HepG2 (cell line): ENCODE data around the gene RBBP5.

Experiments
- EHMT2 ChIP-seq: fragments of 200-600 bp; sonication (generic); IDR thresholded peaks from 2 replicates; pipeline ENCODE4 v1.7.0; 2017; ENCODE audit warnings: antibody characterized with exemption, low read depth, low read length, borderline replicate concordance
- ETV5 ChIP-seq: IDR thresholded peaks from 2 replicates; pipeline ENCODE4 v1.6.1; 2018; ENCODE audit warnings: missing biosample characterization, missing genetic modification reagents, inconsistent platforms, borderline replicate concordance
- FOSL2 ChIP-seq: sonication (generic); formaldehyde crosslinking; IDR thresholded peaks from 2 replicates; pipeline ENCODE4 v1.4.0; 2020; ENCODE audit warnings: missing genetic modification reagents
- GABPA ChIP-seq, 2 experiments: IDR thresholded peaks; 2 replicates each; pipeline ENCODE4 v1.6.1; 2011 to 2016; ENCODE audit warnings: low read depth in 2 of 2, low read length in 1 of 2, missing biosample characterization in 1 of 2, missing genetic modification characterization in 1 of 2
- HMG20A ChIP-seq: IDR thresholded peaks from 2 replicates; pipeline ENCODE4 v1.6.1; 2016; ENCODE audit warnings: borderline replicate concordance
- MXI1 ChIP-seq: IDR thresholded peaks from 3 replicates; pipeline ENCODE4 v1.6.1; 2012; ENCODE audit warnings: low read depth, low read length, inconsistent platforms, borderline replicate concordance
- NFYB ChIP-seq: sonication (generic); formaldehyde crosslinking; IDR thresholded peaks from 2 replicates; pipeline ENCODE4 v1.4.0; 2020; ENCODE audit warnings: missing genetic modification reagents
- ZNF263 ChIP-seq: sonication (generic); formaldehyde crosslinking; IDR thresholded peaks from 2 replicates; pipeline ENCODE4 v1.4.0; 2020; ENCODE audit warnings: missing genetic modification reagents
- ZNF615 ChIP-seq: sonication (generic); formaldehyde crosslinking; IDR thresholded peaks from 2 replicates; pipeline ENCODE4 v1.5.0; 2020; ENCODE audit warnings: mild to moderate bottlenecking, missing genetic modification reagents, borderline replicate concordance
- ZNF780A ChIP-seq: sonication (generic); formaldehyde crosslinking; IDR thresholded peaks from 2 replicates; pipeline ENCODE4 v1.8.0; 2022; ENCODE audit warnings: mild to moderate bottlenecking, missing genetic modification reagents, moderate library complexity
- TF ChIP-seq, protein P1 (sequence below): sonication (generic); formaldehyde crosslinking; IDR thresholded peaks from 2 replicates; pipeline ENCODE4 v1.5.0; 2020; ENCODE audit warnings: mild to moderate bottlenecking, missing genetic modification reagents, moderate library complexity

DNA sequence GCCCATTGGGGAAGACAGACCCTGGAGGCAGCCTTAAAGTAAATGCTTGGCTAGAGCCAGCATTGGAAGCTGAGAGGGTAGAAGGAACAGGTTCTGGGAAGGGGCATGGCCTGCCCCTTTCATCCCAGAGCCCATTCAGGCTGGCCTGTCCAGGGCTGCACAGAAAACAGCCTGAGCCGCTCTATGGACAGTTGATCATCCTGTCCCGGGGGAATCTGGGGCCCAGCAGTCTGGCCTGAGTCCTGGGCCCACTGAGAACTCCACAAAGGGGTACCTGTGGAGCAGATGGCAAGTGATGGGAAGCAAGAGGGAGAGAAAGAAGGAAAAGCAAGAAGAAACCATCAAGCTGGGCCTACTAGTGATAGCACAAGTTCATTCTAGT, 50.8 kb downstream of the RBBP5 start:
- TF ChIP-seq ZNF780A (CRISPR knock-in tag) (no peak), FOSL2 (CRISPR knock-in tag) (no peak), NFYB (CRISPR knock-in tag) (no peak), ZNF615 (CRISPR knock-in tag) (no peak), EHMT2 (no peak), HMG20A (no peak), GABPA (IDR thresholded peaks at IDR 0.05; ENCODE audit: low read depth, low read length) (no peak), GABPA (CRISPR knock-in tag; IDR thresholded peaks at IDR 0.05; ENCODE audit: low read depth) (no peak), MXI1 (no peak), ETV5 (no peak), ZNF263 (CRISPR knock-in tag) (no peak)
- TF ChIP-seq, protein P1, sequence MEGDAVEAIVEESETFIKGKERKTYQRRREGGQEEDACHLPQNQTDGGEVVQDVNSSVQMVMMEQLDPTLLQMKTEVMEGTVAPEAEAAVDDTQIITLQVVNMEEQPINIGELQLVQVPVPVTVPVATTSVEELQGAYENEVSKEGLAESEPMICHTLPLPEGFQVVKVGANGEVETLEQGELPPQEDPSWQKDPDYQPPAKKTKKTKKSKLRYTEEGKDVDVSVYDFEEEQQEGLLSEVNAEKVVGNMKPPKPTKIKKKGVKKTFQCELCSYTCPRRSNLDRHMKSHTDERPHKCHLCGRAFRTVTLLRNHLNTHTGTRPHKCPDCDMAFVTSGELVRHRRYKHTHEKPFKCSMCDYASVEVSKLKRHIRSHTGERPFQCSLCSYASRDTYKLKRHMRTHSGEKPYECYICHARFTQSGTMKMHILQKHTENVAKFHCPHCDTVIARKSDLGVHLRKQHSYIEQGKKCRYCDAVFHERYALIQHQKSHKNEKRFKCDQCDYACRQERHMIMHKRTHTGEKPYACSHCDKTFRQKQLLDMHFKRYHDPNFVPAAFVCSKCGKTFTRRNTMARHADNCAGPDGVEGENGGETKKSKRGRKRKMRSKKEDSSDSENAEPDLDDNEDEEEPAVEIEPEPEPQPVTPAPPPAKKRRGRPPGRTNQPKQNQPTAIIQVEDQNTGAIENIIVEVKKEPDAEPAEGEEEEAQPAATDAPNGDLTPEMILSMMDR: no peak
